ENCODE data around the gene KATNAL2. TPM values are rescaled to one million over a fixed set of nuclear protein-coding genes. Genes with fewer than 3 reads are reported as not detected.

The KATNAL2 gene
- total RNA-seq, 1 donor from 2014 or later, result 5.2 TPM

GRCh38 chr18:47150824-47151366, 233.5 kb downstream of the KATNAL2 start:
- intact Hi-C loops (cut with DNase I), result no loop called here
- H3K27me3 ChIP-seq, result no peaks in the 10 kb centered on the region
- TF ChIP-seq POLR2A (IDR thresholded peaks at IDR 0.05) (no peak), POLR2AphosphoS5 (IDR thresholded peaks at IDR 0.05; ENCODE audit: insufficient read depth in 1 of 2, low read depth in 1 of 2) (no peak), CTCF (IDR thresholded peaks at IDR 0.05) (no peak)
- H3K4me1 ChIP-seq, result peaks cover 31% of the 10 kb centered on the region
- no peaks in the 10 kb centered on the region for H3K9me3 ChIP-seq
- peaks cover 0 to 19% of the 10 kb centered on the region in 2 donors for H3K36me3 ChIP-seq
- H3K4me3 ChIP-seq, result peak overlapping the region; percentile 62 to 67
- peak overlapping the region; percentile 74 for H3K27ac ChIP-seq
- no peak for DNase-seq (ENCODE audit: extremely low spot score in 2 of 2)

GRCh38 chr18:47151439-47151838, 234.0 kb downstream of the KATNAL2 start:
- no peaks in the 10 kb centered on the region for H3K9me3 ChIP-seq
- peak overlapping the region; percentile 74 for H3K27ac ChIP-seq
- peaks cover 0 to 19% of the 10 kb centered on the region in 2 donors for H3K36me3 ChIP-seq
- no peak overlapping the region for H3K4me3 ChIP-seq
- TF ChIP-seq POLR2A (IDR thresholded peaks at IDR 0.05), result no peak
- H3K4me1 ChIP-seq, result peaks cover 31% of the 10 kb centered on the region
- no peaks in the 10 kb centered on the region for H3K27me3 ChIP-seq
- DNase-seq (ENCODE audit: extremely low spot score in 2 of 2), result no peak
- intact Hi-C loops (cut with DNase I), result no loop called here

Small RNAs within 50 kb of the gene (small RNA-seq; reads per million reads assigned to genes)
- not detected for gene AC012254.4

Other genes with a start within 250 kb of the KATNAL2 start
- not detected for gene ST8SIA5, start 160.5 kb upstream of the KATNAL2 start, total RNA-seq
- 17.7 TPM for gene PIAS2, start 95 bp upstream of the KATNAL2 start, total RNA-seq
- not detected for gene ELOA2, start 118.0 kb downstream of the KATNAL2 start, total RNA-seq
- gene HDHD2, start 232.9 kb downstream of the KATNAL2 start, total RNA-seq, result 17.2 TPM